HEK293 (cell line): ENCODE results near the gene ETNPPL.

ENCODE experiments used
- ATF2 ChIP-seq: fragments of 450-650 bp; formaldehyde crosslinking; IDR thresholded peaks from 2 replicates; pipeline ENCODE4 v1.5.1; 2016; ENCODE audit warnings: missing biosample characterization, missing genetic modification characterization, low read depth
- CTCF ChIP-seq: fragments of 450-650 bp; formaldehyde crosslinking; IDR thresholded peaks from 2 replicates; pipeline ENCODE4 v1.5.1; 2016; ENCODE audit warnings: missing biosample characterization, missing genetic modification characterization
- PBX3 ChIP-seq: sonication (generic); formaldehyde crosslinking; IDR thresholded peaks from 2 replicates; pipeline ENCODE4 v1.8.1; 2022; ENCODE audit warnings: mild to moderate bottlenecking, moderate library complexity, missing genetic modification reagents
- ZBTB49 ChIP-seq: fragments of 450-650 bp; formaldehyde crosslinking; IDR thresholded peaks from 2 replicates; pipeline ENCODE4 v1.5.1; 2016; ENCODE audit warnings: missing biosample characterization, missing genetic modification characterization, low read depth
- ZFHX2 ChIP-seq: fragments of 450-650 bp; formaldehyde crosslinking; conservative IDR thresholded peaks from 2 replicates; pipeline ENCODE4 v1.5.1; 2016; ENCODE audit warnings: missing biosample characterization, missing genetic modification characterization
- ZNF138 ChIP-seq: fragments of 450-650 bp; formaldehyde crosslinking; IDR thresholded peaks from 2 replicates; pipeline ENCODE4 v1.5.1; 2016; ENCODE audit warnings: missing biosample characterization, missing genetic modification characterization, borderline replicate concordance
- ZNF18 ChIP-seq: fragments of 450-650 bp; formaldehyde crosslinking; IDR thresholded peaks from 2 replicates; pipeline ENCODE4 v1.5.1; 2016; ENCODE audit warnings: missing biosample characterization, missing genetic modification characterization
- ZNF280D ChIP-seq: fragments of 450-650 bp; formaldehyde crosslinking; IDR thresholded peaks from 2 replicates; pipeline ENCODE4 v1.5.1; 2016; ENCODE audit warnings: missing biosample characterization, missing genetic modification characterization
- ZNF558 ChIP-seq: fragments of 450-650 bp; formaldehyde crosslinking; IDR thresholded peaks from 2 replicates; pipeline ENCODE4 v1.5.1; 2016; ENCODE audit warnings: missing biosample characterization, missing genetic modification characterization

- TF ChIP-seq ZBTB49 (tag by site-specific recombination): no peak
- TF ChIP-seq CTCF (tag by site-specific recombination): no peak
- no peak for TF ChIP-seq ZNF138
- TF ChIP-seq ZNF558 (tag by site-specific recombination): no peak
- no peak for TF ChIP-seq ATF2
- TF ChIP-seq ZNF280D: no peak
- no peak for TF ChIP-seq ZFHX2 (tag by site-specific recombination)
- TF ChIP-seq ZNF18: no peak
- TF ChIP-seq PBX3: no peak
Measured at GRCh38 chr4:108811486-108811885, 48.6 kb upstream of the ETNPPL start.
